Prostate gland (tissue), 2 donors: Measurements from ENCODE around the gene SNAPC2. TPM values are rescaled to one million over a fixed set of nuclear protein-coding genes. Genes with fewer than 3 reads are reported as not detected.

Experiments used
- DNase-seq: peaks from one replicate; pipeline ENCODE4 v3.0.0-alpha.2; 2019; ENCODE audit warnings: low spot score
- H3K27ac ChIP-seq, 2 donors: fragments of 200-600 bp; sonication (generic); 2 replicates each; pipeline ENCODE4 v1.5.1; 2017 to 2019
- H3K27me3 ChIP-seq: fragments of 200-600 bp; sonication (generic); replicated peaks from 2 replicates; pipeline ENCODE4 v1.5.1; 2019; ENCODE audit not compliant: insufficient read depth
- H3K36me3 ChIP-seq, 2 donors: fragments of 200-600 bp; sonication (generic); 1 replicate in 1 of 2; 2 replicates in 1 of 2; pipeline versions ENCODE4 v1.5.1 to v1.8.1; 2017 to 2019
- H3K4me1 ChIP-seq: fragments of 200-600 bp; sonication (generic); replicated peaks from 2 replicates; pipeline ENCODE4 v1.5.1; 2019
- H3K4me3 ChIP-seq, 2 donors: fragments of 200-600 bp; sonication (generic); 2 replicates each; pipeline ENCODE4 v1.5.1; 2017 to 2019
- H3K9me3 ChIP-seq: fragments of 200-600 bp; sonication (generic); 2 replicates; pipeline ENCODE4 v1.5.1; 2017
- CTCF ChIP-seq, 4 experiments: fragments of 200-600 bp in 2 of 4; fragments of 450-650 bp in 2 of 4; sonication (generic) in 2 of 4; IDR thresholded peaks; 1 replicate in 3 of 4; 2 replicates in 1 of 4; pipeline ENCODE4 v1.5.1; 2016 to 2019; ENCODE audit warnings: antibody characterized with exemption in 4 of 4, mild to moderate bottlenecking in 2 of 4, moderate library complexity in 2 of 4
- POLR2A ChIP-seq: fragments of 450-650 bp; IDR thresholded peaks from one replicate; pipeline ENCODE4 v1.6.1; 2016; ENCODE audit warnings: antibody characterized with exemption, mild to moderate bottlenecking
- POLR2AphosphoS5 ChIP-seq: sonication (generic); formaldehyde crosslinking; IDR thresholded peaks from one replicate; pipeline ENCODE4 v1.6.1; 2017; ENCODE audit warnings: antibody characterized with exemption
- WGBS: methylation state at CpG from one replicate; pipeline ENCODE4 v1.1.5; 2018; 5-methylcytosine and 5-hydroxymethylcytosine counted together
- intact Hi-C: fragments of 100-400 bp; cut with DNase I; formaldehyde crosslinking; loops from one replicate; pipeline ENCODE4 v1.14.2; 2022
- total RNA-seq, 2 donors: library from RNA; depleted of rRNA; stranded (reverse); fragments of >200 nt; gene quantifications; one replicate each; pipeline ENCODE4 v1.1.0, GENCODE V29; 2016

SNAPC2 gene
- total RNA-seq, 2 donors from 2014 or later = 37.4 to 95.0 TPM

GRCh38 chr19:7932930-7933300 is 12.8 kb downstream of the SNAPC2 start:
- Histone ChIP-seq H3K27me3 (no peaks in the 10 kb centered on the region), H3K27ac (no peak overlapping the region), H3K36me3 (peaks cover 12 to 51% of the 10 kb centered on the region in 2 donors), H3K4me3 (no peak overlapping the region), H3K4me1 (peaks cover 14% of the 10 kb centered on the region), H3K9me3 (no peaks in the 10 kb centered on the region)
- TF ChIP-seq CTCF (IDR thresholded peaks at IDR 0.05) (no peak), POLR2AphosphoS5 (no peak), POLR2A (no peak)
- WGBS = 96% methylated on average over 10 of the region's 10 CpGs
- no peak for DNase-seq
- intact Hi-C loops = no loop called here

- H3K4me1 ChIP-seq = peaks cover 10% of the 10 kb centered on the region
- H3K27ac ChIP-seq = no peak overlapping the region
- H3K36me3 ChIP-seq = peaks cover 12 to 51% of the 10 kb centered on the region in 2 donors
- 87% methylated on average over 12 of the region's 14 CpGs for WGBS
- no peak for DNase-seq
- intact Hi-C loops = no loop called here
- H3K9me3 ChIP-seq = no peaks in the 10 kb centered on the region
- TF ChIP-seq POLR2AphosphoS5 (no peak), CTCF (IDR thresholded peaks at IDR 0.05) (no peak), POLR2A (no peak)
- H3K4me3 ChIP-seq = no peak overlapping the region
- no peaks in the 10 kb centered on the region for H3K27me3 ChIP-seq
Observed at GRCh38 chr19:7933411-7933810, 13.3 kb downstream of the SNAPC2 start.

GRCh38 chr19:7933828-7934725 is 13.9 kb downstream of the SNAPC2 start:
- Histone ChIP-seq H3K4me1 (peaks cover 8% of the 10 kb centered on the region), H3K27me3 (no peaks in the 10 kb centered on the region), H3K36me3 (peaks cover 12 to 51% of the 10 kb centered on the region in 2 donors), H3K9me3 (no peaks in the 10 kb centered on the region), H3K27ac (no peak overlapping the region), H3K4me3 (no peak overlapping the region)
- TF ChIP-seq POLR2AphosphoS5 (no peak), POLR2A (no peak), CTCF (IDR thresholded peaks at IDR 0.05) (no peak)
- WGBS = 82% methylated on average over 52 of the region's 55 CpGs
- intact Hi-C loops = no loop called here
- DNase-seq = no peak

- intact Hi-C loops = no loop called here
- no peaks in the 10 kb centered on the region for H3K27me3 ChIP-seq
- H3K4me1 ChIP-seq = peaks cover under 1% of the 10 kb centered on the region
- H3K9me3 ChIP-seq = no peaks in the 10 kb centered on the region
- H3K36me3 ChIP-seq = peaks cover 12 to 51% of the 10 kb centered on the region in 2 donors
- no peak overlapping the region for H3K27ac ChIP-seq
- TF ChIP-seq CTCF (IDR thresholded peaks at IDR 0.05) = no peak
- no peak for TF ChIP-seq POLR2AphosphoS5
- no peak for TF ChIP-seq POLR2A
- WGBS = 88% methylated on average over 21 of the region's 21 CpGs
- no peak overlapping the region for H3K4me3 ChIP-seq
- no peak for DNase-seq
Observed at GRCh38 chr19:7934766-7935165, 14.6 kb downstream of the SNAPC2 start.

- intact Hi-C loops = loop anchor here (5.0 kb wide), 1 partner anchor 61 kb away; no protein-coding TSS in a partner anchor
- Histone ChIP-seq H3K9me3 (no peaks in the 10 kb centered on the region), H3K4me3 (no peak overlapping the region), H3K4me1 (no peaks in the 10 kb centered on the region), H3K27me3 (no peaks in the 10 kb centered on the region), H3K36me3 (peaks cover 0 to 16% of the 10 kb centered on the region in 2 donors), H3K27ac (no peak overlapping the region)
- TF ChIP-seq CTCF (IDR thresholded peaks at IDR 0.05) (no peak), POLR2AphosphoS5 (no peak), POLR2A (no peak)
- DNase-seq = no peak
- 89% methylated on average over 13 of the region's 13 CpGs for WGBS
Observed at GRCh38 chr19:7940841-7941240, 20.7 kb downstream of the SNAPC2 start.
